ENCODE measurements around the gene CYP27A1. TPM values are rescaled to one million over a fixed set of nuclear protein-coding genes. Genes with fewer than 3 reads are reported as not detected.

The CYP27A1 gene
- total and polyA plus RNA-seq, 2 of the 4 experiments (the other 2 are of a cell fraction): 5.2 to 5.3 TPM

- no peak overlapping the region for H3K23ac ChIP-seq (ENCODE audit: low read depth, low read length)
- BruUV-seq (replicated peaks): no TSS peak
- WGBS, 2 experiments (ENCODE audit: extremely low coverage in 2 of 2, insufficient read length in 1 of 2): 100% methylated on average over 1 of the region's 7 CpGs; no CpG with 5 or more reads in 1 of the 2 experiments
- intact Hi-C loops (cut with micrococcal nuclease) (no loop called here), in situ Hi-C loops (cut with MboI; ENCODE audit: low sequenced_read_pairs) (no loop called here), dilution Hi-C loops (cut with HindIII; ENCODE audit: low sequenced_read_pairs, unreplicated experiment) (no loop called here)
- no peaks in the 10 kb centered on the region for H3K9me3 ChIP-seq (ENCODE audit: control insufficient read depth, insufficient read depth, low read length)
- H4K5ac ChIP-seq (ENCODE audit: low read depth, low read length): no peak overlapping the region
- H4K91ac ChIP-seq (ENCODE audit: insufficient read depth, low read depth, low read length): no peak overlapping the region
- CTCF ChIA-PET: no interaction called here
- POLR2A ChIA-PET (ENCODE audit: unreplicated experiment): no interaction called here
- no peak overlapping the region for H2BK15ac ChIP-seq (ENCODE audit: low read depth, low read length)
- no peak overlapping the region for H3K4ac ChIP-seq (ENCODE audit: low read depth, low read length)
- H2AFZ ChIP-seq (replicated peaks; ENCODE audit: low read length, poor library complexity): no peak overlapping the region
- peak overlapping the region; percentile 37 for H2AK9ac ChIP-seq (replicated peaks; ENCODE audit: low read depth, low read length, poor library complexity)
- H3K4me3 ChIP-seq (ENCODE audit: insufficient read depth, low read depth, low read length): no peak overlapping the region
- H3K9ac ChIP-seq (ENCODE audit: low read depth, low read length): no peak overlapping the region
- H3K18ac ChIP-seq (ENCODE audit: low read depth, low read length): no peak overlapping the region
- no peak overlapping the region for H3K27ac ChIP-seq (ENCODE audit: insufficient read depth, low read length)
- no peak overlapping the region for H3K4me2 ChIP-seq (ENCODE audit: low read depth, low read length)
- H2BK120ac ChIP-seq (ENCODE audit: low read depth, low read length): no peak overlapping the region
- H3K56ac ChIP-seq (ENCODE audit: extremely low read depth, insufficient read depth, low read length): no peak overlapping the region
- no peaks in the 10 kb centered on the region for H3K9me1 ChIP-seq (ENCODE audit: insufficient read depth, low read length)
- ATAC-seq (ENCODE audit: low read depth) (no peak), DNase-seq (no peak)
- peaks cover 2% of the 10 kb centered on the region; the same call in 1 of the 2 replicates for H3K36me3 ChIP-seq (ENCODE audit: control insufficient read depth, insufficient read depth, low read length)
- H3K4me1 ChIP-seq (ENCODE audit: control insufficient read depth, insufficient read depth, low read length): peaks cover 2% of the 10 kb centered on the region; the same call in 1 of the 2 replicates
- no peak overlapping the region for H2AK5ac ChIP-seq (ENCODE audit: low read depth, low read length)
- no peak overlapping the region for H2BK20ac ChIP-seq (ENCODE audit: low read depth, low read length)
- no peaks in the 10 kb centered on the region for H4K20me1 ChIP-seq (ENCODE audit: insufficient read depth, low read length)
- H4K8ac ChIP-seq (ENCODE audit: low read depth in 2 of 2, low read length in 2 of 2): no peak overlapping the region
- TF ChIP-seq CHD1 (IDR thresholded peaks at IDR 0.05; ENCODE audit: low read depth, low read length) (no peak), RFX5 (IDR thresholded peaks at IDR 0.05; ENCODE audit: low read depth, low read length) (no peak), POLR2A (IDR thresholded peaks at IDR 0.05; ENCODE audit: low read depth, low read length) (no peak), SMC3 (IDR thresholded peaks at IDR 0.05; ENCODE audit: low read depth, low read length) (no peak), BHLHE40 (IDR thresholded peaks at IDR 0.05; ENCODE audit: low read depth, low read length) (no peak), FOS (IDR thresholded peaks at IDR 0.05; ENCODE audit: low read depth, low read length) (no peak), CTCF (conservative IDR thresholded peaks at IDR 0.05; ENCODE audit: low read depth, low read length) (no peak), RAD21 (IDR thresholded peaks at IDR 0.05; ENCODE audit: low read length) (no peak)
- TF ChIP-seq, protein P1, sequence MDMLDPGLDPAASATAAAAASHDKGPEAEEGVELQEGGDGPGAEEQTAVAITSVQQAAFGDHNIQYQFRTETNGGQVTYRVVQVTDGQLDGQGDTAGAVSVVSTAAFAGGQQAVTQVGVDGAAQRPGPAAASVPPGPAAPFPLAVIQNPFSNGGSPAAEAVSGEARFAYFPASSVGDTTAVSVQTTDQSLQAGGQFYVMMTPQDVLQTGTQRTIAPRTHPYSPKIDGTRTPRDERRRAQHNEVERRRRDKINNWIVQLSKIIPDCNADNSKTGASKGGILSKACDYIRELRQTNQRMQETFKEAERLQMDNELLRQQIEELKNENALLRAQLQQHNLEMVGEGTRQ (IDR thresholded peaks at IDR 0.05; ENCODE audit: low read depth, low read length): no peak
- H2BK5ac ChIP-seq (ENCODE audit: low read depth, low read length, poor library complexity, severe bottlenecking): no peak overlapping the region
- H3K27me3 ChIP-seq (ENCODE audit: control insufficient read depth, insufficient read depth, low read length): peaks cover 25% of the 10 kb centered on the region
- no peak overlapping the region for H3K14ac ChIP-seq (replicated peaks; ENCODE audit: low read depth, low read length)
- no peaks in the 10 kb centered on the region for H3K79me1 ChIP-seq (ENCODE audit: low read depth in 1 of 2, low read length in 2 of 2)
Observed at GRCh38 chr2:218824004-218824403, 42.1 kb downstream of the CYP27A1 start.

Measured in IMR-90 (cell line).